SK-N-MC (cell line): ENCODE measurements around the gene PARK7.

ENCODE experiments used
- EZH2 ChIP-seq: fragments of 200-600 bp; sonication (generic); IDR thresholded peaks from one replicate; pipeline ENCODE4 v1.6.1; 2017; ENCODE audit warnings: antibody characterized with exemption
- POLR2AphosphoS5 ChIP-seq: IDR thresholded peaks from 2 replicates; pipeline ENCODE4 v1.6.1; 2012; ENCODE audit warnings: mild to moderate bottlenecking, low read depth, low read length, borderline replicate concordance

DNA sequence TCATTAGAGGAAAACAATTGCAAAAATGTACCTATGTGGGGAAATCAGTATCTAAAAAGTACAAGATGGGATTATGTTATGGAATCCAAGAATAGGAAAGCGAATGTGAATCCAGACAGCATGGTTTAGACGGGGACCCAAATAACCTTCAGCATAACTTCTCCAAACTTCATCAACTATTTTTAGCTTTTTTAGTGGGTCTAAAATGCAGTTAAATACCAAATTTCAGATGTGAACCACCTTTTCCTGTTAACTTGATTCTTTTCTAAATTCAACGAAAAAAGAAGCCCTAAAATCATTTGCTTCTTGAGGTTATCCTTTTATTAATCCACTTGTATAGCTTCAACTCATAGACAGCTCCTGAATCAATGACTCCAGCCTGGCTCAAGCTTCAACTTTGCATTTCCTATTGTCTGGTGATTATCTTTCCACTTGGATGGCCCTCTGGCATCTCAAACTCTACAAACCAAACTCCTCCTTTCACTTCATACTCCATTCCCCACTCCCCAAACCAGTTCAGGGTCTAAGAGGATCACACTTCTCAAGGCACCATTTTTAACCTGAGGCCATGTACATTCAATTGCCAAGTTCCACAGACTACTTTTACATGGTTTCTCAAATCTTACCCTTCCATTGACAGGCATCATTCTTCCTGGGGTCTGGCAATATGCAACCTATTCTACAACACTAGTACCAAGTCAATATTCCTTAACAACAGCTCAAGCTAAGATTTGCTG, 57.1 kb downstream of the PARK7 start:
- no peak for TF ChIP-seq POLR2AphosphoS5
- no peak for TF ChIP-seq EZH2
